Thyroid gland (tissue), 4 donors: Measurements from ENCODE around the gene LRFN4. TPM values are rescaled to one million over a fixed set of nuclear protein-coding genes. Genes with fewer than 3 reads are reported as not detected.

ENCODE experiments used
- DNase-seq, 2 donors: peaks; one replicate each; pipeline ENCODE4 v3.0.0-alpha.2; 2019
- H3K27ac ChIP-seq, 3 donors: fragments of 200-600 bp; sonication (generic); 1 replicate in 2 of 3; 2 replicates in 1 of 3; pipeline ENCODE4 v1.5.1; 2016 to 2019; ENCODE audit warnings: mild to moderate bottlenecking in 1 of 3, moderate library complexity in 1 of 3
- H3K27me3 ChIP-seq: fragments of 200-600 bp; sonication (generic); one replicate; pipeline ENCODE4 v1.5.1; 2019
- H3K36me3 ChIP-seq, 2 donors: fragments of 200-600 bp; sonication (generic); one replicate each; pipeline ENCODE4 v1.5.1; 2016 to 2019
- H3K4me1 ChIP-seq, 2 donors: fragments of 200-600 bp; sonication (generic); one replicate each; pipeline ENCODE4 v1.5.1; 2017 to 2019
- H3K4me3 ChIP-seq, 3 donors: fragments of 200-600 bp; sonication (generic); replicated peaks in 1 of 3; 1 replicate in 2 of 3; 2 replicates in 1 of 3; pipeline ENCODE4 v1.5.1; 2016; ENCODE audit warnings: mild to moderate bottlenecking in 1 of 3
- H3K9me3 ChIP-seq: fragments of 200-600 bp; sonication (generic); one replicate; pipeline ENCODE4 v1.5.1; 2017
- CTCF ChIP-seq, 6 experiments: fragments of 200-600 bp in 3 of 6; fragments of 450-650 bp in 3 of 6; sonication (generic) in 3 of 6; IDR thresholded peaks; one replicate each; pipeline ENCODE4 v1.5.1; 2016 to 2019; ENCODE audit warnings: antibody characterized with exemption in 6 of 6, mild to moderate bottlenecking in 2 of 6, inconsistent platforms in 1 of 6, moderate library complexity in 1 of 6
- POLR2A ChIP-seq, 2 donors: fragments of 450-650 bp; IDR thresholded peaks; one replicate each; pipeline ENCODE4 v1.6.1; 2017; ENCODE audit warnings: antibody characterized with exemption in 2 of 2, mild to moderate bottlenecking in 2 of 2, moderate library complexity in 1 of 2
- WGBS, 2 donors: methylation state at CpG; one replicate each; pipeline ENCODE4 v1.1.5; 2017; 5-methylcytosine and 5-hydroxymethylcytosine counted together
- intact Hi-C: fragments of 100-400 bp; cut with DNase I; formaldehyde crosslinking; loops from one replicate; pipeline ENCODE4 v1.15.1; 2023
- total RNA-seq, 4 donors: library from RNA; depleted of rRNA; stranded (reverse); fragments of >200 nt; gene quantifications; one replicate each; pipeline ENCODE4 v1.2.3, GENCODE V29; 2016

The LRFN4 gene
- total RNA-seq, 4 donors from 2014 or later = 4.7 to 7.5 (median 5.9) TPM

- no peaks in the 10 kb centered on the region for H3K27me3 ChIP-seq
- no peak for TF ChIP-seq CTCF (IDR thresholded peaks at IDR 0.05)
- no peak for TF ChIP-seq POLR2A (IDR thresholded peaks at IDR 0.05)
- no peaks in the 10 kb centered on the region for H3K36me3 ChIP-seq
- no peaks in the 10 kb centered on the region for H3K9me3 ChIP-seq
- peaks cover 5 to 14% of the 10 kb centered on the region in 2 donors for H3K4me1 ChIP-seq
- intact Hi-C loops = no loop called here
- no peak overlapping the region for H3K4me3 ChIP-seq
- WGBS, 2 donors = 65 to 71% methylated on average over 15 of the region's 15 CpGs
- DNase-seq = peak; percentile 44 to 58
- no peak overlapping the region for H3K27ac ChIP-seq
These were observed 29.9 kb downstream of the LRFN4 start for GRCh38 chr11:66886671-66887221.

- WGBS, 2 donors = 76 to 86% methylated on average over 11 of the region's 11 CpGs
- Histone ChIP-seq H3K4me3 (no peak overlapping the region), H3K4me1 (peaks cover 5 to 10% of the 10 kb centered on the region in 2 donors), H3K9me3 (no peaks in the 10 kb centered on the region), H3K27me3 (no peaks in the 10 kb centered on the region), H3K27ac (no peak overlapping the region), H3K36me3 (no peaks in the 10 kb centered on the region)
- intact Hi-C loops = no loop called here
- TF ChIP-seq POLR2A (IDR thresholded peaks at IDR 0.05) (no peak), CTCF (IDR thresholded peaks at IDR 0.05) (no peak)
- no peak for DNase-seq
These were observed 30.7 kb downstream of the LRFN4 start for GRCh38 chr11:66887526-66887925.

GRCh38 chr11:66888282-66888681 is 31.4 kb downstream of the LRFN4 start:
- Histone ChIP-seq H3K9me3 (no peaks in the 10 kb centered on the region), H3K27ac (no peak overlapping the region), H3K36me3 (no peaks in the 10 kb centered on the region), H3K4me1 (peaks cover 4 to 5% of the 10 kb centered on the region in 2 donors), H3K4me3 (no peak overlapping the region), H3K27me3 (no peaks in the 10 kb centered on the region)
- no peak for DNase-seq
- WGBS, 2 donors = 93 to 94% methylated on average over 10 of the region's 10 CpGs
- no peak for TF ChIP-seq POLR2A (IDR thresholded peaks at IDR 0.05)
- intact Hi-C loops = no loop called here

- Histone ChIP-seq H3K36me3 (no peaks in the 10 kb centered on the region), H3K4me1 (peaks cover 0 to 5% of the 10 kb centered on the region in 2 donors), H3K27ac (no peak overlapping the region), H3K4me3 (no peak overlapping the region), H3K27me3 (no peaks in the 10 kb centered on the region), H3K9me3 (no peaks in the 10 kb centered on the region)
- intact Hi-C loops = no loop called here
- no peak for TF ChIP-seq CTCF (IDR thresholded peaks at IDR 0.05)
- no peak for TF ChIP-seq POLR2A (IDR thresholded peaks at IDR 0.05)
- no peak for DNase-seq
- WGBS, 2 donors = 75 to 80% methylated on average over 8 of the region's 8 CpGs
These were observed 33.1 kb downstream of the LRFN4 start for GRCh38 chr11:66889960-66890359.

GRCh38 chr11:66891851-66892660 is 35.2 kb downstream of the LRFN4 start:
- DNase-seq = peak in 1 of 2 donors; percentile 22
- H3K27me3 ChIP-seq = no peaks in the 10 kb centered on the region

More at GRCh38 chr11:66891851-66892660, 35.2 kb downstream of the LRFN4 start:
- H3K36me3 ChIP-seq = no peaks in the 10 kb centered on the region
- H3K4me3 ChIP-seq = no peak overlapping the region
- H3K9me3 ChIP-seq = no peaks in the 10 kb centered on the region
- peaks cover 0 to under 1% of the 10 kb centered on the region in 2 donors for H3K4me1 ChIP-seq
- intact Hi-C loops = no loop called here
- TF ChIP-seq CTCF (IDR thresholded peaks at IDR 0.05) = no peak
- no peak for TF ChIP-seq POLR2A (IDR thresholded peaks at IDR 0.05)
- WGBS, 2 donors = 79 to 88% methylated on average over 14 of the region's 14 CpGs
- H3K27ac ChIP-seq = no peak overlapping the region
